HEK293 (cell line): ENCODE measurements around the gene CNDP2.

ENCODE experiments used
- BCL6B ChIP-seq: fragments of 450-650 bp; formaldehyde crosslinking; IDR thresholded peaks from 2 replicates; pipeline ENCODE4 v1.5.1; 2017; ENCODE audit warnings: missing biosample characterization, missing genetic modification characterization
- ELK4 ChIP-seq: IDR thresholded peaks from 2 replicates; pipeline ENCODE4 v1.6.1; 2011; ENCODE audit warnings: mild to moderate bottlenecking, low read depth, low read length, borderline replicate concordance
- FEZF1 ChIP-seq: fragments of 450-650 bp; formaldehyde crosslinking; IDR thresholded peaks from 2 replicates; pipeline ENCODE4 v1.5.1; 2016; ENCODE audit warnings: missing biosample characterization, missing genetic modification characterization
- GLI2 ChIP-seq: fragments of 450-650 bp; formaldehyde crosslinking; IDR thresholded peaks from 2 replicates; pipeline ENCODE4; 2017; ENCODE audit warnings: missing biosample characterization, missing genetic modification characterization, low read depth, borderline replicate concordance
- KLF1 ChIP-seq: fragments of 450-650 bp; formaldehyde crosslinking; IDR thresholded peaks from 2 replicates; pipeline ENCODE4 v1.5.1; 2016; ENCODE audit warnings: missing biosample characterization, missing genetic modification characterization
- MZF1 ChIP-seq: fragments of 450-650 bp; formaldehyde crosslinking; IDR thresholded peaks from 2 replicates; pipeline ENCODE4 v1.5.1; 2017; ENCODE audit warnings: missing biosample characterization, missing genetic modification characterization, borderline replicate concordance
- PRDM10 ChIP-seq: fragments of 450-650 bp; formaldehyde crosslinking; IDR thresholded peaks from 2 replicates; pipeline ENCODE4 v1.5.1; 2016; ENCODE audit warnings: missing biosample characterization, missing genetic modification characterization
- ZBTB26 ChIP-seq: fragments of 450-650 bp; formaldehyde crosslinking; optimal IDR thresholded peaks from 2 replicates; pipeline ENCODE3; 2016; ENCODE audit warnings: missing biosample characterization, mild to moderate bottlenecking, missing genetic modification characterization
- ZEB2 ChIP-seq: fragments of 450-650 bp; formaldehyde crosslinking; IDR thresholded peaks from 2 replicates; pipeline ENCODE4 v1.5.1; 2016; ENCODE audit warnings: missing biosample characterization, missing genetic modification characterization
- ZFHX2 ChIP-seq: fragments of 450-650 bp; formaldehyde crosslinking; conservative IDR thresholded peaks from 2 replicates; pipeline ENCODE4 v1.5.1; 2016; ENCODE audit warnings: missing biosample characterization, missing genetic modification characterization
- ZNF114 ChIP-seq: fragments of 450-650 bp; formaldehyde crosslinking; IDR thresholded peaks from 2 replicates; pipeline ENCODE4 v1.5.0; 2017; ENCODE audit warnings: missing biosample characterization, missing genetic modification characterization
- ZNF2 ChIP-seq: fragments of 450-650 bp; formaldehyde crosslinking; IDR thresholded peaks from 2 replicates; pipeline ENCODE4 v1.5.1; 2016; ENCODE audit warnings: missing biosample characterization, missing genetic modification characterization
- ZNF366 ChIP-seq: fragments of 450-650 bp; formaldehyde crosslinking; conservative IDR thresholded peaks from 2 replicates; pipeline ENCODE4 v1.5.1; 2016; ENCODE audit warnings: missing biosample characterization, missing genetic modification characterization
- ZNF404 ChIP-seq: fragments of 450-650 bp; formaldehyde crosslinking; IDR thresholded peaks from 2 replicates; pipeline ENCODE4 v1.5.1; 2017; ENCODE audit warnings: missing biosample characterization, missing genetic modification characterization
- ZNF426 ChIP-seq: fragments of 450-650 bp; formaldehyde crosslinking; IDR thresholded peaks from 2 replicates; pipeline ENCODE4 v1.5.1; 2017; ENCODE audit warnings: missing biosample characterization, missing genetic modification characterization, mild to moderate bottlenecking, inconsistent platforms, moderate library complexity
- ZNF449 ChIP-seq: fragments of 450-650 bp; formaldehyde crosslinking; IDR thresholded peaks from 2 replicates; pipeline ENCODE4 v1.5.1; 2017; ENCODE audit warnings: missing biosample characterization, mild to moderate bottlenecking, missing genetic modification characterization, moderate library complexity
- ZNF48 ChIP-seq: fragments of 450-650 bp; formaldehyde crosslinking; IDR thresholded peaks from 2 replicates; pipeline ENCODE4 v1.5.1; 2016; ENCODE audit warnings: missing biosample characterization, missing genetic modification characterization
- ZNF530 ChIP-seq: fragments of 450-650 bp; formaldehyde crosslinking; IDR thresholded peaks from 2 replicates; pipeline ENCODE4 v1.5.1; 2016; ENCODE audit warnings: low read depth, missing biosample characterization, missing genetic modification characterization
- ZNF629 ChIP-seq: fragments of 450-650 bp; formaldehyde crosslinking; IDR thresholded peaks from 2 replicates; pipeline ENCODE4 v1.5.1; 2017; ENCODE audit warnings: missing biosample characterization, missing genetic modification characterization
- ZNF654 ChIP-seq: fragments of 450-650 bp; formaldehyde crosslinking; IDR thresholded peaks from 2 replicates; pipeline ENCODE4 v1.5.1; 2016; ENCODE audit warnings: low read depth, missing biosample characterization, missing genetic modification characterization
- ZNF660 ChIP-seq: fragments of 450-650 bp; IDR thresholded peaks from 2 replicates; pipeline ENCODE4 v1.5.1; 2018; ENCODE audit warnings: missing biosample characterization, mild to moderate bottlenecking, missing genetic modification characterization
- ZNF677 ChIP-seq: fragments of 450-650 bp; IDR thresholded peaks from 2 replicates; pipeline ENCODE4 v1.5.0; 2018; ENCODE audit warnings: missing biosample characterization, mild to moderate bottlenecking, missing genetic modification characterization, moderate library complexity
- ZNF701 ChIP-seq: fragments of 450-650 bp; formaldehyde crosslinking; IDR thresholded peaks from 2 replicates; pipeline ENCODE4 v1.5.1; 2016; ENCODE audit warnings: missing biosample characterization, missing genetic modification characterization
- ZNF785 ChIP-seq: fragments of 450-650 bp; formaldehyde crosslinking; IDR thresholded peaks from 2 replicates; pipeline ENCODE4 v1.5.1; 2016; ENCODE audit warnings: missing biosample characterization, missing genetic modification characterization
- ZSCAN30 ChIP-seq: fragments of 450-650 bp; IDR thresholded peaks from 2 replicates; pipeline ENCODE4 v1.5.1; 2018; ENCODE audit warnings: missing biosample characterization, mild to moderate bottlenecking, missing genetic modification characterization, moderate library complexity
- ZSCAN5A ChIP-seq: fragments of 450-650 bp; formaldehyde crosslinking; IDR thresholded peaks from 2 replicates; pipeline ENCODE4 v1.5.1; 2016; ENCODE audit warnings: missing biosample characterization, missing genetic modification characterization
- TF ChIP-seq, protein P1 (sequence below): fragments of 450-650 bp; formaldehyde crosslinking; IDR thresholded peaks from 2 replicates; pipeline ENCODE4 v1.5.1; 2016; ENCODE audit warnings: missing biosample characterization, missing genetic modification characterization

The CNDP2 gene

DNA sequence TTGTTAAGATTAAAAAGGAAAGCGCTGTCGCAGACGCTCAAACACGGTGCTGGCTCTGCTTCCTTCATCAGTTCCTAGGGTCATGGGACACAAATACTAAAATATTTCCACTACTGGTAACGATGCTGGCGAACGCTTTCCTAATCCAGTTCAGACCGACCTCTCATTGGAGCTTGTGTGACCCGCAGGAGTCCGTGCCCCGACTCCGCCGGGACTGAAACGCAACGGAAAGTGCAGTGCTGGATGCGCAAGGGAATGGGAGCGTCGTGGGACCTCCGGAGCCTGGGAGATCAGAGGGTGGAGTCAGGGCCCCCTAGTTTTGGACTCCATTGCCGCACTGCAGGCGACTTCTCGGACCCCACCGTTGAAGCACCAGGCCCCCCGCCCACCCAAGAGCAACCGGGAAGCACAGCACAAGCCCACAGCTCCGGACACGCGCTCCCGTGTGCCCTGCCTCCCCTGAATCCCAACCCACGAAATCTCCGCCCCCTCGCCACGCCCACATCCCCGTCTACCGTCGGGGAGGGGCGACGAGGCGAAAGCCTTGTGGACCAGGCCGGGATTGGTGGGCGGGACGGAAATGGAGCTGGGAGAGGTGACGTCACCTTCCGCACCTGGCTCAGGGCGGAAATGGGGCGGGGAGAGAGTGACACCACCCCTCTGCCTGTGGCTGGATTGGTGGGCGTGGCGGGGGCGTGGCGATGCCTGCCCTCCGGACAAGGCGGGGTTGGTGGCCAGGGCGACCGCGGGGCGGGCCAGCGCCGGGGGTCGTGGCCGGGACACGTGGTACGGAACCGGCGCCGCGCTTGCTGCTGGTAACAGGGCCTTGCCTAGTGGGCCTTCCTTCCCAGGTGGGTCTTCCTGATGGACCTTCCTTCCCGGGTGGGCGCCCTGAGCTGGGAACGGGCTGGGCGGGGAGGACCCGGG, at the start of gene CNDP2 (continued):
- no peak for TF ChIP-seq BCL6B (tag by site-specific recombination)
- TF ChIP-seq ZNF114 (tag by site-specific recombination) = no peak
- peak; percentile 75; the same call in 1 of the 2 replicates for TF ChIP-seq ZEB2 (tag by site-specific recombination)
- no peak for TF ChIP-seq ZNF48 (tag by site-specific recombination)
- no peak for TF ChIP-seq ZNF530 (tag by site-specific recombination)
- no peak for TF ChIP-seq ZNF701 (tag by site-specific recombination)
- TF ChIP-seq, protein P1, sequence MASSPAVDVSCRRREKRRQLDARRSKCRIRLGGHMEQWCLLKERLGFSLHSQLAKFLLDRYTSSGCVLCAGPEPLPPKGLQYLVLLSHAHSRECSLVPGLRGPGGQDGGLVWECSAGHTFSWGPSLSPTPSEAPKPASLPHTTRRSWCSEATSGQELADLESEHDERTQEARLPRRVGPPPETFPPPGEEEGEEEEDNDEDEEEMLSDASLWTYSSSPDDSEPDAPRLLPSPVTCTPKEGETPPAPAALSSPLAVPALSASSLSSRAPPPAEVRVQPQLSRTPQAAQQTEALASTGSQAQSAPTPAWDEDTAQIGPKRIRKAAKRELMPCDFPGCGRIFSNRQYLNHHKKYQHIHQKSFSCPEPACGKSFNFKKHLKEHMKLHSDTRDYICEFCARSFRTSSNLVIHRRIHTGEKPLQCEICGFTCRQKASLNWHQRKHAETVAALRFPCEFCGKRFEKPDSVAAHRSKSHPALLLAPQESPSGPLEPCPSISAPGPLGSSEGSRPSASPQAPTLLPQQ = no peak; the same call in 1 of the 2 replicates
- no peak for TF ChIP-seq ZNF449 (tag by site-specific recombination)
- no peak for TF ChIP-seq FEZF1
- no peak for TF ChIP-seq ZNF654 (tag by site-specific recombination)
- peak; percentile 99 for TF ChIP-seq KLF1 (tag by site-specific recombination)
- no peak for TF ChIP-seq ZNF404 (tag by site-specific recombination)
- no peak for TF ChIP-seq ZNF677 (tag by site-specific recombination)
- TF ChIP-seq ZNF426 (tag by site-specific recombination) = no peak
- no peak for TF ChIP-seq ZSCAN5A
- no peak for TF ChIP-seq MZF1 (tag by site-specific recombination)
- no peak for TF ChIP-seq ZBTB26 (tag by site-specific recombination)
- TF ChIP-seq GLI2 (tag by site-specific recombination) = no peak
- TF ChIP-seq ZSCAN30 (tag by site-specific recombination) = no peak
- TF ChIP-seq ZNF785 = no peak
- 0 out of 2 replicates have a peak, but pooled peaks have one; percentile 17 for TF ChIP-seq ZNF2 (tag by site-specific recombination)
- no peak; the same call in 1 of the 2 replicates for TF ChIP-seq ELK4
- TF ChIP-seq PRDM10 (tag by site-specific recombination) = no peak
- peak; percentile 99 for TF ChIP-seq ZFHX2
- peak; percentile 98 for TF ChIP-seq ZNF629 (tag by site-specific recombination)
- no peak for TF ChIP-seq ZNF366 (tag by site-specific recombination)
- TF ChIP-seq ZNF660 (tag by site-specific recombination) = no peak
